ENCODE data around the gene LRP2.
A peak's percentile ranks its signal among the peaks of the same experiment; 100 is the strongest.

The LRP2 gene

DNA sequence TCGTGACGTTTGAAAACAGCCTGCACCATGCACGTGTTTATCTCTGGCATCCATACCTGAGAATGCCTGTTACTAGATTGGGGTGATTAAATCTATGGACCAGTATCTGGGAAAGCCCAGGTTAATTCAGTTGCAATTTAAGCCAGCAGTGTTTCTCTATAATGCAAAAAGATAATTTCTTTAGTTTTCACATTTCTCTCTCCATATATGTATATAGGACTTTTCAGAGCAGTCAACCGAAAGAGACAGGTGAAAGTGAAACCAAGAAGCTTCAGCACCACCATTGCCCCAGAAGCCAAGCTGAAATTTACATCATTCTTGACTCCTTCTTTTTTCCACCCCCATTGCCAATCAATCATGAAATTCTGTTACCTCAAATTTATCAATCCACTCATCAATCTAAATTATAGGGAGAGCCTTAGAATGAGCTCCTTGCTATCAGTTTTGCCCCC lies 2.7 kb upstream of the LRP2 start:
- no peak overlapping the region for H2BK15ac ChIP-seq (ENCODE audit: low read depth, poor library complexity, severe bottlenecking)
- peaks cover 33 to 54% of the 10 kb centered on the region in 2 experiments for H3K27me3 ChIP-seq (ENCODE audit: control insufficient read depth in 1 of 2, insufficient read depth in 1 of 2, low read length in 2 of 2)
- H2AK5ac ChIP-seq (ENCODE audit: low read length, severe bottlenecking), result no peak overlapping the region
- WGBS, result 48% methylated on average over 4 of the region's 4 CpGs
- H3K79me1 ChIP-seq (replicated peaks; ENCODE audit: low read length, poor library complexity, severe bottlenecking), result no peaks in the 10 kb centered on the region
- peak overlapping the region; percentile 34 for H3K9ac ChIP-seq (ENCODE audit: low read length)
- no peak overlapping the region for H2BK120ac ChIP-seq (ENCODE audit: low read depth, low read length)
- no peak overlapping the region for H3K14ac ChIP-seq (ENCODE audit: low read length in 2 of 2)
- H3K27ac ChIP-seq (ENCODE audit: low read length, poor library complexity, severe bottlenecking), result peak overlapping the region; percentile 45
- no peak overlapping the region for H4K8ac ChIP-seq (ENCODE audit: low read length)
- H3K36me3 ChIP-seq (ENCODE audit: control insufficient read depth in 1 of 2, insufficient read depth in 2 of 2, low read depth in 1 of 2, low read length in 2 of 2), result no peaks in the 10 kb centered on the region
- H3K4ac ChIP-seq (ENCODE audit: low read depth in 1 of 2, low read length in 2 of 2), result no peak overlapping the region
- peak overlapping the region; percentile 84 for H3K4me2 ChIP-seq (ENCODE audit: low read length, poor library complexity, severe bottlenecking)
- no peak overlapping the region for H3K18ac ChIP-seq (ENCODE audit: low read depth in 1 of 2, low read length in 2 of 2)
- H3K4me1 ChIP-seq (ENCODE audit: control insufficient read depth, insufficient read depth, low read depth, low read length), result peaks cover 29% of the 10 kb centered on the region
- H2AFZ ChIP-seq (ENCODE audit: low read depth, low read length), result no peak overlapping the region
- H3K4me3 ChIP-seq (ENCODE audit: insufficient read depth in 1 of 2, low read depth in 1 of 2, low read length in 2 of 2), result peak overlapping the region in 1 of 2 experiments; percentile 73
- peak; percentile 9 for DNase-seq
- no peak overlapping the region for H4K91ac ChIP-seq (ENCODE audit: low read length)
- H2BK5ac ChIP-seq (ENCODE audit: low read depth, low read length, poor library complexity, severe bottlenecking), result no peak overlapping the region
- no peak overlapping the region for H3K23ac ChIP-seq (ENCODE audit: low read length in 2 of 2)
- no peak overlapping the region for H2BK12ac ChIP-seq (ENCODE audit: low read length in 2 of 2)
- no peaks in the 10 kb centered on the region for H3K9me3 ChIP-seq (ENCODE audit: control insufficient read depth, low read length)

DNA sequence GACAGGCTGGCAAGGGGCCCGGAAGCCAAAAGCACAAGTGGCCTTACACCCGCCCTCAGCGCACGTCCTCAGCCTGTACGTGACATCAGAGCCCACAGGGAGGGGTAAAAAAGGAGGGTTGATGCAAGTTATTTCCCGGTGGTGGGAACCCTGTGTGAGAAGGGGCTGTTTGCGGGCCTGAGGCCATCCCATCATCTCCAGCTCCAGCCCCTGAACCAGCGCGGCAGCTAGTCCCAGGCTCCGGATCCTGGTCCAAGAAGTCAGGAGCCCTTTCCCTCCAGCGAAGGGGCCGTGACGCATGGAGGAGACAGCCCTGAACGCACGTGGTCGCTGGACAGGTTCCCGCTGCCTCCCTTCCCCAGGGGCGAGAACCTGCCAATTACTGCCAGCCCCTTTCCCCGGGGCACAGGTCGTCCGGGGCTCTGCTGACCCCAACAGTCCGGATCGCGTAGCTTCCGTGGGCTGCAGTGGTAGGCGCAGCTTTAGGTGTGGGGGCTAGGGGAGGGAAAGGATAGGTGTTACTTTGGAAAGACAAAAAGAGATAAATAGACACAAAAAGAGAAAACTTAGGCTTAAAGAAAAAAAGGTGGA lies 1.3 kb upstream of the LRP2 start:
- H3K9me3 ChIP-seq (ENCODE audit: control insufficient read depth, low read length), result no peaks in the 10 kb centered on the region
- no peak overlapping the region for H2AFZ ChIP-seq (ENCODE audit: low read depth, low read length)
- no peaks in the 10 kb centered on the region for H3K79me1 ChIP-seq (replicated peaks; ENCODE audit: low read length, poor library complexity, severe bottlenecking)
- H2BK120ac ChIP-seq (ENCODE audit: low read depth, low read length), result no peak overlapping the region
- DNase-seq, result peak; percentile 26
- peak overlapping the region; percentile 84 for H3K4me2 ChIP-seq (ENCODE audit: low read length, poor library complexity, severe bottlenecking)
- peaks cover 33 to 61% of the 10 kb centered on the region in 2 experiments for H3K27me3 ChIP-seq (ENCODE audit: control insufficient read depth in 1 of 2, insufficient read depth in 1 of 2, low read length in 2 of 2)
- no peak overlapping the region for H2AK5ac ChIP-seq (ENCODE audit: low read length, severe bottlenecking)
- H3K4me1 ChIP-seq (ENCODE audit: control insufficient read depth, insufficient read depth, low read depth, low read length), result peaks cover 29% of the 10 kb centered on the region
- H4K8ac ChIP-seq (ENCODE audit: low read length), result no peak overlapping the region
- H4K91ac ChIP-seq (ENCODE audit: low read length), result no peak overlapping the region
- no peak overlapping the region for H3K14ac ChIP-seq (ENCODE audit: low read length in 2 of 2)
- H3K4ac ChIP-seq (ENCODE audit: low read depth in 1 of 2, low read length in 2 of 2), result no peak overlapping the region
- H3K27ac ChIP-seq (ENCODE audit: low read length, poor library complexity, severe bottlenecking), result no peak overlapping the region
- no peak overlapping the region for H2BK5ac ChIP-seq (ENCODE audit: low read depth, low read length, poor library complexity, severe bottlenecking)
- whole genome bisulfite sequencing, result 3% methylated on average over 25 of the region's 26 CpGs
- no peak overlapping the region for H3K23ac ChIP-seq (ENCODE audit: low read length in 2 of 2)
- peak overlapping the region; percentile 26 for H3K9ac ChIP-seq (ENCODE audit: low read length)
- H3K36me3 ChIP-seq (ENCODE audit: control insufficient read depth in 1 of 2, insufficient read depth in 2 of 2, low read depth in 1 of 2, low read length in 2 of 2), result no peaks in the 10 kb centered on the region
- peak overlapping the region in 1 of 2 experiments; percentile 73 for H3K4me3 ChIP-seq (ENCODE audit: insufficient read depth in 1 of 2, low read depth in 1 of 2, low read length in 2 of 2)
- H2BK15ac ChIP-seq (ENCODE audit: low read depth, poor library complexity, severe bottlenecking), result no peak overlapping the region
- no peak overlapping the region for H2BK12ac ChIP-seq (ENCODE audit: low read length in 2 of 2)
- H3K18ac ChIP-seq (ENCODE audit: low read depth in 1 of 2, low read length in 2 of 2), result no peak overlapping the region

DNA sequence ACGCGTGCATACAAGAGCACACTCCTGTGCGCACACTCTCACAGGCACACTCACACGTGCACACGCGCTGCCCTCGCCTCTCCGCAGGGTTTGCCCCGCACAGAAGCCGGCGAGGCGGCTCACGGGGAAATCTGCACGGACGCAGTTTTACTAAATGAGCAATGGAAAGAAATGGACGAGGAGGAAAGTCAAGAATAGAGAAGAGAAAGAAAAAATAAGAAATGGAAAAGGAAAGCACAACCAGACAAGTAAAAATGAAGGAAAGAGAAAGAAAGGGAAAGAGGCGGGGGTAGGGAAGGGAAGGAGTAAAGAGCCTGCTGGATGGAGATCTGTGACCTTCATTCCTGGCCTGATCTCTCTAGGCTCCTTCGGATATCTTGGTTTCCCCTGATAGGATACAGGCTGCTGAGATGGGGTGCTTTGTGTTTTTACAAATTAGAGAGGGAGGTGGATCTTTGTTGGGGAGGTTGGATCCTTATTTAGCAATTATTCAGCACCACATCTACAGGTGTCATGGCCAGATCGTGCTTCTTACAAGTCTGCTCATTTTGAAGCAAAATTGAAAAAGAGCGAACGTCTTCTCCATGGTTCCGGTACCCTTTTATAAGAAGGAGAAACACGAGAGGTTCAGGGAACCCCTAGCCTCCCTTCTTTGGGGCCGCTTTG lies 693 bp upstream of the LRP2 start:
- no peak overlapping the region for H3K18ac ChIP-seq (ENCODE audit: low read depth in 1 of 2, low read length in 2 of 2)
- peak overlapping the region; percentile 84 for H3K4me2 ChIP-seq (ENCODE audit: low read length, poor library complexity, severe bottlenecking)
- no peak overlapping the region for H3K27ac ChIP-seq (ENCODE audit: low read length, poor library complexity, severe bottlenecking)
- no peak overlapping the region for H2AK5ac ChIP-seq (ENCODE audit: low read length, severe bottlenecking)
- H2BK5ac ChIP-seq (ENCODE audit: low read depth, low read length, poor library complexity, severe bottlenecking), result no peak overlapping the region
- H3K14ac ChIP-seq (ENCODE audit: low read length in 2 of 2), result no peak overlapping the region
- no peak overlapping the region for H2BK15ac ChIP-seq (ENCODE audit: low read depth, poor library complexity, severe bottlenecking)
- H2BK120ac ChIP-seq (ENCODE audit: low read depth, low read length), result no peak overlapping the region
- peak overlapping the region in 1 of 2 experiments; percentile 6 for H3K23ac ChIP-seq (ENCODE audit: low read length in 2 of 2)
- H4K8ac ChIP-seq (ENCODE audit: low read length), result no peak overlapping the region
- H3K4ac ChIP-seq (ENCODE audit: low read depth in 1 of 2, low read length in 2 of 2), result no peak overlapping the region
- no peak overlapping the region for H2BK12ac ChIP-seq (ENCODE audit: low read length in 2 of 2)
- H3K9ac ChIP-seq (ENCODE audit: low read length), result no peak overlapping the region
- 11% methylated on average over 23 of the region's 24 CpGs for WGBS
- no peaks in the 10 kb centered on the region for H3K79me1 ChIP-seq (replicated peaks; ENCODE audit: low read length, poor library complexity, severe bottlenecking)
- H3K4me1 ChIP-seq (ENCODE audit: control insufficient read depth, insufficient read depth, low read depth, low read length), result peaks cover 29% of the 10 kb centered on the region
- peak; percentile 4 for DNase-seq
- H3K27me3 ChIP-seq (ENCODE audit: control insufficient read depth in 1 of 2, insufficient read depth in 1 of 2, low read length in 2 of 2), result peaks cover 36 to 67% of the 10 kb centered on the region in 2 experiments
- no peaks in the 10 kb centered on the region for H3K9me3 ChIP-seq (ENCODE audit: control insufficient read depth, low read length)
- H2AFZ ChIP-seq (ENCODE audit: low read depth, low read length), result no peak overlapping the region
- no peaks in the 10 kb centered on the region for H3K36me3 ChIP-seq (ENCODE audit: control insufficient read depth in 1 of 2, insufficient read depth in 2 of 2, low read depth in 1 of 2, low read length in 2 of 2)
- H4K91ac ChIP-seq (ENCODE audit: low read length), result no peak overlapping the region
- peak overlapping the region; percentile 56 to 73 for H3K4me3 ChIP-seq (ENCODE audit: insufficient read depth in 1 of 2, low read depth in 1 of 2, low read length in 2 of 2)

DNA sequence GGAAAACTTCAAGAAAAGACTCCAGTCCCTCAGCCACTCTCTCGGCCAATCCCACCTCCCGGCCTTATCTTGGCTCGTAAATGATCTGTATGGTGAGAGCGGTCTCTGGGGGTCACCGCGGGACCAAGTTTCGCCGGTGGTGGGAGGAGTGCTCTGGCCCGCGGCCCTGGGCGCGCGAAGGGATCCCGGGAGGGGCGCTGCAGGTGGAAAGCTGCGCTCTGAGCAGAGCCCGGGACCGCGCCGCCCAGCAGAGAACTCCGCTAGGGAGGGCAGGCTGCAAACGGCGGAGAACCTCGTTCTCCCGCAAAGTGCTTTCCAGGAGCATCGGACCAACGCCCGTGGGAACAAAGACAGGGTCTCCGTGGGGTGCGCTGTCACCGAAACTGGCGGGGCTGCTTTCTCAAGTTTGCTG lies 622 bp downstream of the LRP2 start:
- no peak overlapping the region for H2BK120ac ChIP-seq (ENCODE audit: low read depth, low read length)
- no peak overlapping the region for H3K27ac ChIP-seq (ENCODE audit: low read length, poor library complexity, severe bottlenecking)
- no peak overlapping the region for H2AFZ ChIP-seq (ENCODE audit: low read depth, low read length)
- H3K4me2 ChIP-seq (ENCODE audit: low read length, poor library complexity, severe bottlenecking), result peak overlapping the region; percentile 58
- H2BK15ac ChIP-seq (ENCODE audit: low read depth, poor library complexity, severe bottlenecking), result peak overlapping the region; percentile 30
- no peaks in the 10 kb centered on the region for H3K79me1 ChIP-seq (replicated peaks; ENCODE audit: low read length, poor library complexity, severe bottlenecking)
- no peaks in the 10 kb centered on the region for H3K36me3 ChIP-seq (ENCODE audit: control insufficient read depth in 1 of 2, insufficient read depth in 2 of 2, low read depth in 1 of 2, low read length in 2 of 2)
- H3K9ac ChIP-seq (ENCODE audit: low read length), result no peak overlapping the region
- peaks cover 29% of the 10 kb centered on the region for H3K4me1 ChIP-seq (ENCODE audit: control insufficient read depth, insufficient read depth, low read depth, low read length)
- no peak overlapping the region for H2AK5ac ChIP-seq (ENCODE audit: low read length, severe bottlenecking)
- H2BK12ac ChIP-seq (ENCODE audit: low read length in 2 of 2), result no peak overlapping the region
- H3K4ac ChIP-seq (ENCODE audit: low read depth in 1 of 2, low read length in 2 of 2), result no peak overlapping the region
- no peak overlapping the region for H2BK5ac ChIP-seq (ENCODE audit: low read depth, low read length, poor library complexity, severe bottlenecking)
- H3K4me3 ChIP-seq (ENCODE audit: insufficient read depth in 1 of 2, low read depth in 1 of 2, low read length in 2 of 2), result peak overlapping the region; percentile 56 to 73
- no peak overlapping the region for H3K14ac ChIP-seq (ENCODE audit: low read length in 2 of 2)
- H3K27me3 ChIP-seq (ENCODE audit: control insufficient read depth in 1 of 2, insufficient read depth in 1 of 2, low read length in 2 of 2), result peaks cover 40 to 74% of the 10 kb centered on the region in 2 experiments
- no peak overlapping the region for H3K23ac ChIP-seq (ENCODE audit: low read length in 2 of 2)
- peak; percentile 10 for DNase-seq
- H3K18ac ChIP-seq (ENCODE audit: low read depth in 1 of 2, low read length in 2 of 2), result no peak overlapping the region
- H4K8ac ChIP-seq (ENCODE audit: low read length), result no peak overlapping the region
- no peak overlapping the region for H4K91ac ChIP-seq (ENCODE audit: low read length)
- no peaks in the 10 kb centered on the region for H3K9me3 ChIP-seq (ENCODE audit: control insufficient read depth, low read length)
- under 1% methylated on average over 24 of the region's 32 CpGs for WGBS
